ENCODE measurements around the gene JPH4. TPM values are rescaled to one million over a fixed set of nuclear protein-coding genes. Genes with fewer than 3 reads are reported as not detected.

Gene JPH4
- total RNA-seq, 1 experiment from 2014 or later: 6.8 TPM

DNA sequence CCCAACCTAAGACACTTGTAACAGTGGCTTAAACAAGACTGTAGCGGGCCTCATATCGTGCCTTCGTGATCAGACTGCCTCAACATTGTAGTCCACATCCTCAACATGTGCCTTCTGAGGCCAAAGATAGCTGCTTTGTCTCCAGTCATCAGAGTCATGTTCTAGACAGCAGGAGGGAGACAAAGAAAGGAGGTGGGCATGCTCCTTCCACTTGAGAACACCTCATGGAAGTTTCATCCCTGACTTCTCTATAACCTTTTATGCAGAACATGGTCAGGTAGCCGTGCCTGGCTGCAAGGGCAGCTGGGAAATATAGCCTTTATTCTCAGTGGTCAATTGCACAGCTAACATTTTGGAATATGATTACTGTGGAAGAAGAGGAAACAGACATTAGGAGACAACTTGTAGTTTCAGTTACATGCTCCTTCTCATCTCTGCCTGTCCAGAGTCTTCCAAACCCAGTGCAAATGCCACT is 32.3 kb upstream of the JPH4 start:
- Histone ChIP-seq H3K4ac (ENCODE audit: low read depth, low read length) (no peak overlapping the region), H2BK20ac (ENCODE audit: low read depth, low read length, poor library complexity, severe bottlenecking) (no peak overlapping the region), H3K4me1 (ENCODE audit: insufficient read depth, low read length) (no peaks in the 10 kb centered on the region), H2BK12ac (ENCODE audit: insufficient read length, low read depth, low read length) (no peak overlapping the region), H3K18ac (ENCODE audit: insufficient read length, low read depth, low read length) (no peak overlapping the region), H2BK15ac (ENCODE audit: low read depth, low read length) (no peak overlapping the region), H3K23me2 (ENCODE audit: insufficient read length, low read depth, low read length, poor library complexity, severe bottlenecking) (no peaks in the 10 kb centered on the region), H2BK5ac (ENCODE audit: insufficient read length, low read length) (no peak overlapping the region), H2AK5ac (ENCODE audit: insufficient read length, low read length) (no peak overlapping the region), H3K79me2 (ENCODE audit: insufficient read depth, low read length) (no peaks in the 10 kb centered on the region), H3T11ph (ENCODE audit: low read length) (no peak overlapping the region), H3K14ac (ENCODE audit: insufficient read depth, low read length) (no peak overlapping the region), H3K79me1 (ENCODE audit: insufficient read depth, low read depth, low read length, poor library complexity, severe bottlenecking) (no peaks in the 10 kb centered on the region), H4K91ac (ENCODE audit: insufficient read length, low read depth, low read length) (no peak overlapping the region), H3K4me2 (ENCODE audit: insufficient read depth, insufficient read length, low read length) (no peak overlapping the region), H3K56ac (ENCODE audit: insufficient read length, low read depth, low read length) (no peak overlapping the region), H4K20me1 (ENCODE audit: control insufficient read depth, insufficient read depth, insufficient read length) (no peaks in the 10 kb centered on the region), H4K8ac (replicated peaks; ENCODE audit: insufficient read length, low read depth, low read length) (no peak overlapping the region), H4K5ac (ENCODE audit: insufficient read length, low read depth, low read length) (no peak overlapping the region), H3K23ac (ENCODE audit: insufficient read length, low read depth, low read length) (no peak overlapping the region), H3K9ac (ENCODE audit: extremely low read depth, insufficient read length, low read length) (no peak overlapping the region), H2BK120ac (ENCODE audit: low read depth, low read length, poor library complexity, severe bottlenecking) (no peak overlapping the region), H3K27me3 (ENCODE audit: insufficient read depth, low read length) (no peaks in the 10 kb centered on the region), H3K9me3 (ENCODE audit: control insufficient read depth, low read depth, low read length) (no peaks in the 10 kb centered on the region), H3K27ac (ENCODE audit: insufficient read length, low read depth, low read length) (no peak overlapping the region), H2AFZ (ENCODE audit: low read length) (no peak overlapping the region)
- H3K4me3 Mint-ChIP-seq: no peak overlapping the region
- peaks cover 9% of the 10 kb centered on the region for H3K27me3 Mint-ChIP-seq (ENCODE audit: low read depth)
- TF ChIP-seq, protein P1, sequence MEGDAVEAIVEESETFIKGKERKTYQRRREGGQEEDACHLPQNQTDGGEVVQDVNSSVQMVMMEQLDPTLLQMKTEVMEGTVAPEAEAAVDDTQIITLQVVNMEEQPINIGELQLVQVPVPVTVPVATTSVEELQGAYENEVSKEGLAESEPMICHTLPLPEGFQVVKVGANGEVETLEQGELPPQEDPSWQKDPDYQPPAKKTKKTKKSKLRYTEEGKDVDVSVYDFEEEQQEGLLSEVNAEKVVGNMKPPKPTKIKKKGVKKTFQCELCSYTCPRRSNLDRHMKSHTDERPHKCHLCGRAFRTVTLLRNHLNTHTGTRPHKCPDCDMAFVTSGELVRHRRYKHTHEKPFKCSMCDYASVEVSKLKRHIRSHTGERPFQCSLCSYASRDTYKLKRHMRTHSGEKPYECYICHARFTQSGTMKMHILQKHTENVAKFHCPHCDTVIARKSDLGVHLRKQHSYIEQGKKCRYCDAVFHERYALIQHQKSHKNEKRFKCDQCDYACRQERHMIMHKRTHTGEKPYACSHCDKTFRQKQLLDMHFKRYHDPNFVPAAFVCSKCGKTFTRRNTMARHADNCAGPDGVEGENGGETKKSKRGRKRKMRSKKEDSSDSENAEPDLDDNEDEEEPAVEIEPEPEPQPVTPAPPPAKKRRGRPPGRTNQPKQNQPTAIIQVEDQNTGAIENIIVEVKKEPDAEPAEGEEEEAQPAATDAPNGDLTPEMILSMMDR (conservative IDR thresholded peaks at IDR 0.05): no peak
- H3K36me3 Mint-ChIP-seq (ENCODE audit: insufficient read depth in 1 of 3, low read depth in 3 of 3): no peaks in the 10 kb centered on the region; a peak in 1 of 7 replicates
- WGBS (ENCODE audit: extremely low coverage, insufficient read length, low lambda C conversion rate): no CpG with 5 or more reads among the region's 4 CpGs
- H3K4me1 Mint-ChIP-seq: no peaks in the 10 kb centered on the region
- H3K27ac Mint-ChIP-seq: no peak overlapping the region
- H3K9me3 Mint-ChIP-seq: peaks cover 2 to 36% of the 10 kb centered on the region in 2 experiments; a peak in 4 of 5 replicates
- DNase-seq: no peak

Data from H9 (cell line).